Calu3 (cell line): Measurements from ENCODE around the gene RPS19. TPM values are rescaled to one million over a fixed set of nuclear protein-coding genes. Genes with fewer than 3 reads are reported as not detected.

Source experiments
- BruUV-seq: library from RNA; stranded (reverse); fragments of 400-500 nt; replicated peaks from 2 replicates; lab custom pipeline; 2021; lab: Mats Ljungman, UMichigan
- CTCF ChIA-PET: fragments of 300-600 bp; sonication (Branson Sonifier 250); formaldehyde crosslinking; loops from one replicate; lab custom pipeline; 2022; ENCODE audit warnings: antibody characterized with exemption; lab: Charles Lee
- DNase-seq: peaks from one replicate; pipeline ENCODE4 v3.0.0; 2022
- H3K27ac Mint-ChIP-seq: one replicate; pipeline ENCODE4 v1.8.0; 2022; ENCODE audit warnings: mixed read lengths; ENCODE audit not compliant: unreplicated experiment
- H3K27me3 Mint-ChIP-seq: one replicate; pipeline ENCODE4 v1.8.0; 2022; ENCODE audit warnings: mixed read lengths; ENCODE audit not compliant: unreplicated experiment
- H3K36me3 Mint-ChIP-seq: one replicate; pipeline ENCODE4 v1.8.0; 2022; ENCODE audit warnings: mild to moderate bottlenecking, moderate library complexity, mixed read lengths; ENCODE audit not compliant: insufficient read depth, unreplicated experiment
- H3K4me1 Mint-ChIP-seq: one replicate; pipeline ENCODE4 v1.8.0; 2022; ENCODE audit warnings: mild to moderate bottlenecking, low read depth, mixed read lengths; ENCODE audit not compliant: unreplicated experiment
- H3K4me3 Mint-ChIP-seq: one replicate; pipeline ENCODE4 v1.8.0; 2022; ENCODE audit warnings: mild to moderate bottlenecking, low read depth, moderate library complexity, mixed read lengths; ENCODE audit not compliant: unreplicated experiment
- H3K9me3 Mint-ChIP-seq: one replicate; pipeline ENCODE4 v1.8.0; 2022; ENCODE audit warnings: low read depth, mixed read lengths; ENCODE audit not compliant: unreplicated experiment
- CTCF ChIP-seq: fragments of 200-600 bp; IDR thresholded peaks from one replicate; pipeline ENCODE4 v1.8.0; 2022; ENCODE audit warnings: antibody characterized with exemption; ENCODE audit not compliant: unreplicated experiment
- intact Hi-C: fragments of 100-400 bp; cut with micrococcal nuclease; formaldehyde crosslinking; loops from one replicate; pipeline ENCODE4 v1.10.0; 2022; ENCODE audit not compliant: unreplicated experiment
- total RNA-seq: library from RNA; stranded (reverse); gene quantifications from 2 replicates; pipeline ENCODE4 v1.2.3, GENCODE V29; 2022

Gene RPS19
- total RNA-seq, 1 experiment from 2014 or later: 2,220 TPM

- H3K27me3 Mint-ChIP-seq: no peaks in the 10 kb centered on the region
- peak overlapping the region; percentile 70 for H3K27ac Mint-ChIP-seq
- no TSS peak for BruUV-seq
- no peak for TF ChIP-seq CTCF
- H3K4me1 Mint-ChIP-seq: peaks cover 41% of the 10 kb centered on the region
- H3K4me3 Mint-ChIP-seq: peak overlapping the region; percentile 43
- intact Hi-C loops: loop anchor here (2.0 kb wide), 1 partner anchor 17 kb away; no protein-coding TSS in a partner anchor
- peak; percentile 91 for DNase-seq
- no peaks in the 10 kb centered on the region for H3K9me3 Mint-ChIP-seq
- CTCF ChIA-PET: interaction anchor here (0.5 to 0.7 kb wide), 3 partner anchors 46 to 665 kb away, joined by 3 to 14 read pairs (median 3); no protein-coding TSS in a partner anchor
- H3K36me3 Mint-ChIP-seq: peaks cover 68% of the 10 kb centered on the region
Measured at GRCh38 chr19:41904118-41904870, 44.2 kb downstream of the RPS19 start.

GRCh38 chr19:41905273-41906002 is 45.4 kb downstream of the RPS19 start:
- no TSS peak for BruUV-seq
- H3K36me3 Mint-ChIP-seq: peaks cover 67% of the 10 kb centered on the region
- H3K27ac Mint-ChIP-seq: no peak overlapping the region
- no peak for DNase-seq
- H3K4me3 Mint-ChIP-seq: no peak overlapping the region
- no peaks in the 10 kb centered on the region for H3K27me3 Mint-ChIP-seq
- H3K9me3 Mint-ChIP-seq: no peaks in the 10 kb centered on the region
- no peak for TF ChIP-seq CTCF
- H3K4me1 Mint-ChIP-seq: peaks cover 41% of the 10 kb centered on the region
- CTCF ChIA-PET: no interaction called here
- intact Hi-C loops: loop anchor here (2.0 kb wide), 1 partner anchor 19 kb away; no protein-coding TSS in a partner anchor

GRCh38 chr19:41906271-41906670 is 46.2 kb downstream of the RPS19 start:
- Mint-ChIP-seq H3K27ac (no peak overlapping the region), H3K4me1 (peaks cover 41% of the 10 kb centered on the region), H3K9me3 (no peaks in the 10 kb centered on the region), H3K27me3 (no peaks in the 10 kb centered on the region), H3K36me3 (peaks cover 64% of the 10 kb centered on the region), H3K4me3 (no peak overlapping the region)
- CTCF ChIA-PET: no interaction called here
- no TSS peak for BruUV-seq
- intact Hi-C loops: no loop called here
- DNase-seq: no peak
- TF ChIP-seq CTCF: no peak

GRCh38 chr19:41906916-41907680 is 47.0 kb downstream of the RPS19 start:
- CTCF ChIA-PET: no interaction called here
- peak overlapping the region; percentile 1 for H3K4me3 Mint-ChIP-seq
- DNase-seq: no peak
- no peak overlapping the region for H3K27ac Mint-ChIP-seq
- peaks cover 56% of the 10 kb centered on the region for H3K36me3 Mint-ChIP-seq
- intact Hi-C loops: no loop called here
- H3K27me3 Mint-ChIP-seq: no peaks in the 10 kb centered on the region
- TSS peak; percentile 18 for BruUV-seq
- no peaks in the 10 kb centered on the region for H3K9me3 Mint-ChIP-seq
- TF ChIP-seq CTCF: no peak
- peaks cover 41% of the 10 kb centered on the region for H3K4me1 Mint-ChIP-seq
